Upper lobe of left lung (tissue), 6 donors: Measurements from ENCODE around the gene PTGR3. TPM values are rescaled to one million over a fixed set of nuclear protein-coding genes. Genes with fewer than 3 reads are reported as not detected.

Experiments used
- ATAC-seq, 2 donors: fragments of 200-7000 bp; cut with Tn5 transposase; one replicate each; pipeline ENCODE4 v1.9.1; 2022; ENCODE audit warnings: mild to moderate bottlenecking in 2 of 2, moderate library complexity in 2 of 2; ENCODE audit not compliant: low FRiP score in 2 of 2
- DNase-seq, 2 donors: peaks; one replicate each; pipeline ENCODE4 v3.0.0-alpha.2; 2019 to 2020
- H3K27ac ChIP-seq, 4 donors: fragments of 200-600 bp; sonication (generic); one replicate each; pipeline ENCODE4 v1.5.1; 2016 to 2019
- H3K27me3 ChIP-seq, 4 donors: fragments of 200-600 bp; sonication (generic); one replicate each; pipeline ENCODE4 v1.5.1; 2017 to 2019
- H3K36me3 ChIP-seq, 4 donors: fragments of 200-600 bp; sonication (generic); one replicate each; pipeline ENCODE4 v1.5.1; 2016 to 2019
- H3K4me1 ChIP-seq, 4 donors: fragments of 200-600 bp; sonication (generic); one replicate each; pipeline ENCODE4 v1.5.1; 2018 to 2019
- H3K4me3 ChIP-seq, 4 donors: fragments of 200-600 bp; sonication (generic); one replicate each; pipeline ENCODE4 v1.5.1; 2017 to 2019; ENCODE audit warnings: mild to moderate bottlenecking in 2 of 4, moderate library complexity in 1 of 4
- H3K9me3 ChIP-seq, 4 donors: fragments of 200-600 bp; sonication (generic); one replicate each; pipeline ENCODE4 v1.5.1; 2018 to 2019
- EP300 ChIP-seq, 4 donors: sonication (generic); formaldehyde crosslinking; IDR thresholded peaks; one replicate each; pipeline ENCODE4 v1.5.1; 2017; ENCODE audit warnings: antibody characterized with exemption in 4 of 4, control low read depth in 2 of 4
- POLR2A ChIP-seq, 4 donors: fragments of 450-650 bp; IDR thresholded peaks; one replicate each; pipeline ENCODE4 v1.5.1; 2016 to 2017; ENCODE audit warnings: antibody characterized with exemption in 4 of 4, mild to moderate bottlenecking in 2 of 4
- POLR2AphosphoS5 ChIP-seq, 2 donors: sonication (generic); formaldehyde crosslinking; IDR thresholded peaks; one replicate each; pipeline ENCODE4 v1.5.1; 2017; ENCODE audit warnings: antibody characterized with exemption in 2 of 2
- WGBS, 2 donors: methylation state at CpG; one replicate each; pipeline ENCODE4 v1.1.5; 2017 to 2018; 5-methylcytosine and 5-hydroxymethylcytosine counted together
- total RNA-seq, 6 donors: library from RNA; depleted of rRNA in 4 of 6; stranded (reverse); fragments of >200 nt in 4 of 6; gene quantifications; one replicate each; pipeline versions ENCODE4 v1.1.0 to v1.2.1, GENCODE V29; 2016 to 2021
- TF ChIP-seq, protein P1 (sequence below), 6 experiments: fragments of 450-650 bp in 4 of 6; fragments of 200-600 bp in 2 of 6; sonication (generic) in 2 of 6; IDR thresholded peaks; one replicate each; pipeline ENCODE4 v1.5.1; 2016 to 2019; ENCODE audit warnings: antibody characterized with exemption in 6 of 6
- donor health status: DM: no; HTN: no; CAD: no; lungs with moderate emphysema.
- donor health status: DM: no; HTN: yes; CAD: no; lungs with severe emphysema.

The PTGR3 gene
- total RNA-seq, 6 donors from 2014 or later = 12.2 to 36.8 (median 26.5) TPM

DNA sequence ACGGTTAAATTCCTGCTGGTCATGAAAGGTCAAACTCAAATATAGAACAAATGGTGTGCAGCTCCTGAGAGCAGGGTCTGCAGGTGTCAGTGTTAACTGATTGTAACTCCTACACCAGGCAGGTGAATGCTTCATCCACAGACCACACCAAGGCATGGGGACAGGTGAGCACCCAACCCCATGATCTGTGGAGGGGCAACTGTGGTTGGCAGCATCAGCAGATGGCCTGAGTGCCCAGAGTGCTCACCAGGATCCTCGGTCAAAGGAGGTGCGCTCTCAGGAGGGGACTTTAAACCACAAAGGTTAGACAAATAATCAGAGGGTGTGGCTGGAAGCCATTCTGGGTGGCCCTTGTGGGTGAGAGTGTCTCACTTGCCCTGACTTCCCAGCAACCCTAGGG, 44.5 kb downstream of the PTGR3 start:
- Histone ChIP-seq H3K9me3 (no peaks in the 10 kb centered on the region), H3K4me3 (no peak overlapping the region), H3K27ac (no peak overlapping the region), H3K4me1 (peaks cover 0 to 8% (median 2%) of the 10 kb centered on the region in 4 donors), H3K27me3 (no peaks in the 10 kb centered on the region), H3K36me3 (no peaks in the 10 kb centered on the region)
- TF ChIP-seq POLR2A (IDR thresholded peaks at IDR 0.05) = no peak
- TF ChIP-seq, protein P1, sequence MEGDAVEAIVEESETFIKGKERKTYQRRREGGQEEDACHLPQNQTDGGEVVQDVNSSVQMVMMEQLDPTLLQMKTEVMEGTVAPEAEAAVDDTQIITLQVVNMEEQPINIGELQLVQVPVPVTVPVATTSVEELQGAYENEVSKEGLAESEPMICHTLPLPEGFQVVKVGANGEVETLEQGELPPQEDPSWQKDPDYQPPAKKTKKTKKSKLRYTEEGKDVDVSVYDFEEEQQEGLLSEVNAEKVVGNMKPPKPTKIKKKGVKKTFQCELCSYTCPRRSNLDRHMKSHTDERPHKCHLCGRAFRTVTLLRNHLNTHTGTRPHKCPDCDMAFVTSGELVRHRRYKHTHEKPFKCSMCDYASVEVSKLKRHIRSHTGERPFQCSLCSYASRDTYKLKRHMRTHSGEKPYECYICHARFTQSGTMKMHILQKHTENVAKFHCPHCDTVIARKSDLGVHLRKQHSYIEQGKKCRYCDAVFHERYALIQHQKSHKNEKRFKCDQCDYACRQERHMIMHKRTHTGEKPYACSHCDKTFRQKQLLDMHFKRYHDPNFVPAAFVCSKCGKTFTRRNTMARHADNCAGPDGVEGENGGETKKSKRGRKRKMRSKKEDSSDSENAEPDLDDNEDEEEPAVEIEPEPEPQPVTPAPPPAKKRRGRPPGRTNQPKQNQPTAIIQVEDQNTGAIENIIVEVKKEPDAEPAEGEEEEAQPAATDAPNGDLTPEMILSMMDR (IDR thresholded peaks at IDR 0.05) = no peak
- no peak for TF ChIP-seq EP300 (IDR thresholded peaks at IDR 0.05)
- TF ChIP-seq POLR2AphosphoS5 (IDR thresholded peaks at IDR 0.05) = no peak
- DNase-seq = no peak
- no peak for ATAC-seq
- 60 to 94% methylated on average over 3 of the region's 3 CpGs for WGBS, 2 donors

DNA sequence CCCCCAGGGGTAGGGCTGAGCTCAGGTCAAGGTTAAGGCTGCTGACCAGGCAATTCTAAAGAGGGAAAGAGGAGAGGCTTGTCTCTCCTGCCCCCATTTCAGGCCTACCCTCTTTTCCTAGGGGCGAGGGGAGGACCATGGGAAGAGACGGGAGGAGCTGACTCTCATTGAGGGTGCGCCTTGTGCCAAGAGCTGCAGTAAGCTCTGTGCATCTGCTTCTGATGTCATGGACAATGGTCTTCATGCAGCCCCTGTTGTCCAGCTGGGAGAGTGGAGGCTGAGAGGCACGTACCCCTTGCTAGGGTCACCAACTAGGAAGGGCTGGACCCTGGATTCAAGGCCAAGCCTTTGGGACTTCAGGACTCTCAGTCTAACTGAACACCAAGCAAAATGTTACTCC, 45.2 kb downstream of the PTGR3 start:
- 90 to 100% methylated on average over 3 to 4 of the region's 4 CpGs for WGBS, 2 donors

DNA sequence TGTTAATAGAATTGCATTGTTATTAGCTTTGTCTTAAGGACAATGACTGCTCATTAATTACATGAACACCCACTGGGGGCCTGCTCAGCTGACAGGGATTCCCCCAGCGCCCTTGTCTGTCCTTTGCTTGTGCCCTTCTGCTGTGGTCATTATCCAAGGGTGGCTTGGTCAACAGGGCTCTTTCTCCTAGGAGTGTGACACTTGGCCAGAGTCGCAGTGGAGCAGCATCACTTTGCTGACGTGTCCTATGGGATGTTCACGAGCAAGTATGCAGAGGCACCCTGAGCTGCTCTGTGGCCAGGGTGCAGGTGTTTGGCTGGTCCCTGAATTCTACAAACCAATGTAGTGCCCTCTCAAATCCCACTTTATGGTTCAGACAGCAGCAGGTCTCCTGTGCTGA, 46.0 kb downstream of the PTGR3 start:
- TF ChIP-seq EP300 (IDR thresholded peaks at IDR 0.05) = no peak
- TF ChIP-seq, protein P1 (IDR thresholded peaks at IDR 0.05) = no peak
- TF ChIP-seq POLR2AphosphoS5 (IDR thresholded peaks at IDR 0.05) = no peak
- no peak for TF ChIP-seq POLR2A (IDR thresholded peaks at IDR 0.05)
- ATAC-seq (no peak), DNase-seq (no peak)
- Histone ChIP-seq H3K4me3 (no peak overlapping the region), H3K9me3 (no peaks in the 10 kb centered on the region), H3K36me3 (no peaks in the 10 kb centered on the region), H3K4me1 (peaks cover 0 to 8% (median 2%) of the 10 kb centered on the region in 4 donors), H3K27ac (no peak overlapping the region), H3K27me3 (no peaks in the 10 kb centered on the region)
- WGBS, 2 donors = 98 to 100% methylated on average over 4 of the region's 4 CpGs

More for the DNA sequence above, 45.2 kb downstream of the PTGR3 start:
- no peak overlapping the region for H3K27ac ChIP-seq
- no peak for DNase-seq
- peaks cover 0 to 8% (median 2%) of the 10 kb centered on the region in 4 donors for H3K4me1 ChIP-seq
- no peak overlapping the region for H3K4me3 ChIP-seq
- H3K36me3 ChIP-seq = no peaks in the 10 kb centered on the region
- H3K9me3 ChIP-seq = no peaks in the 10 kb centered on the region
- no peak for TF ChIP-seq POLR2A (IDR thresholded peaks at IDR 0.05)
- TF ChIP-seq POLR2AphosphoS5 (IDR thresholded peaks at IDR 0.05) = no peak
- TF ChIP-seq, protein P1 (IDR thresholded peaks at IDR 0.05) = no peak
- H3K27me3 ChIP-seq = no peaks in the 10 kb centered on the region
- no peak for ATAC-seq

DNA sequence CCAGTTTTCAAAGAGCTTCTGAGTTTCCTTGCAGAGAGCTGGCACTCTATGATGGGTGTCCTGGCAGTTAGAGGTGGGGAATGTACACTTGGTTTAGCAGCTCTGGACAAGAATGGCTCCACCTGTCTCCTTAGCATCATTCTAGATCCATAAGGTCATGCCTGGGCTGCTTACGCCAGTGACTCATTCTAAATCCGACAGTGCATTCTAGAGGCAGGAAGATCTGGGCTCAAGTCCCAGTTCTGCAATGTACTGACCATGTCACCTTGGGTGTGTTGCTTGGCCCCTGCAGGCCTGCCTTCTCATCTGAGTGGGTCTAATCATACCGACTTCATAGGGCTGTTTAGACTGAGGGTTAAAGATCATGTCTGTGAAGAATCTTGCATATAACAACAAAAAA, 46.5 kb downstream of the PTGR3 start:
- Histone ChIP-seq H3K9me3 (no peaks in the 10 kb centered on the region), H3K4me1 (peaks cover 0 to 8% (median 2%) of the 10 kb centered on the region in 4 donors), H3K36me3 (no peaks in the 10 kb centered on the region), H3K27ac (no peak overlapping the region), H3K27me3 (no peaks in the 10 kb centered on the region), H3K4me3 (no peak overlapping the region)
- WGBS, 2 donors = 79 to 84% methylated on average over 3 of the region's 3 CpGs
- no peak for DNase-seq
- ATAC-seq = peak in 1 of 2 donors; percentile 48
- TF ChIP-seq EP300 (IDR thresholded peaks at IDR 0.05) (no peak), POLR2A (IDR thresholded peaks at IDR 0.05) (no peak), POLR2AphosphoS5 (IDR thresholded peaks at IDR 0.05) (no peak)
- TF ChIP-seq, protein P1 (IDR thresholded peaks at IDR 0.05) = no peak
